Mesendoderm (in vitro differentiated cells): ENCODE data around the gene EHD3.
A peak's percentile ranks its signal among the peaks of the same experiment; 100 is the strongest.

Experiments
- DNase-seq: peaks from one replicate; pipeline ENCODE4 v3.0.0; 2013
- H2AK5ac ChIP-seq: 2 replicates; pipeline ENCODE4 v1.6.1; 2013; ENCODE audit warnings: low read length, inconsistent platforms
- H2BK120ac ChIP-seq: 2 replicates; pipeline ENCODE4 v1.6.1; 2013; ENCODE audit warnings: low read depth, mild to moderate bottlenecking, low read length, moderate library complexity, mixed read lengths
- H2BK15ac ChIP-seq: replicated peaks from 2 replicates; pipeline ENCODE4 v1.6.1; 2013; ENCODE audit warnings: low read depth, mild to moderate bottlenecking, moderate library complexity
- H2BK5ac ChIP-seq: 2 replicates; pipeline ENCODE4 v1.6.1; 2013; ENCODE audit warnings: low read length, inconsistent platforms
- H3K18ac ChIP-seq: 2 replicates; pipeline ENCODE4 v1.6.1; 2013; ENCODE audit warnings: mild to moderate bottlenecking, low read length, mixed read lengths
- H3K23ac ChIP-seq: one replicate; pipeline ENCODE4 v1.6.1; 2013; ENCODE audit warnings: low read length
- H3K27ac ChIP-seq: 2 replicates; pipeline ENCODE4 v1.5.1; 2013; ENCODE audit warnings: low read depth, mild to moderate bottlenecking, inconsistent platforms, low read length, moderate library complexity
- H3K27me3 ChIP-seq: 2 replicates; pipeline ENCODE4 v1.6.1; 2013; ENCODE audit warnings: low read length, control low read depth, mild to moderate bottlenecking, inconsistent platforms; ENCODE audit not compliant: insufficient read depth, poor library complexity
- H3K36me3 ChIP-seq: 2 replicates; pipeline ENCODE4 v1.6.1; 2013; ENCODE audit warnings: low read length, inconsistent platforms; ENCODE audit not compliant: control insufficient read depth, insufficient read depth
- H3K4ac ChIP-seq: one replicate; pipeline ENCODE4 v1.6.1; 2013; ENCODE audit warnings: low read depth, mild to moderate bottlenecking, low read length, moderate library complexity
- H3K4me1 ChIP-seq: 2 replicates; pipeline ENCODE4 v1.6.1; 2013; ENCODE audit warnings: low read depth, low read length, inconsistent platforms; ENCODE audit not compliant: control insufficient read depth
- H3K4me2 ChIP-seq: 2 replicates; pipeline ENCODE4 v1.6.1; 2013; ENCODE audit warnings: low read length
- H3K4me3 ChIP-seq: 2 replicates; pipeline ENCODE4 v1.5.1; 2013; ENCODE audit warnings: mild to moderate bottlenecking, low read length
- H3K56ac ChIP-seq: one replicate; pipeline ENCODE4 v1.6.1; 2013; ENCODE audit warnings: low read length
- H3K79me1 ChIP-seq: 2 replicates; pipeline ENCODE4 v1.6.1; 2013; ENCODE audit warnings: low read length, inconsistent platforms
- H3K79me2 ChIP-seq: 2 replicates; pipeline ENCODE4 v1.6.1; 2013; ENCODE audit warnings: mild to moderate bottlenecking, low read length; ENCODE audit not compliant: control insufficient read depth, insufficient read depth
- H3K9ac ChIP-seq: 2 replicates; pipeline ENCODE4 v1.6.1; 2013; ENCODE audit warnings: low read length, inconsistent platforms
- H4K5ac ChIP-seq: one replicate; pipeline ENCODE4 v1.6.1; 2013; ENCODE audit warnings: low read length
- H4K8ac ChIP-seq: one replicate; pipeline ENCODE4 v1.6.1; 2013; ENCODE audit warnings: low read depth, mild to moderate bottlenecking, control low read depth, low read length, moderate library complexity
- WGBS: extraction: QIAGEN DNeasy Blood & Tissue Kit; methylation state at CpG from one replicate; pipeline ENCODE4 v1.1.7; 2013; ENCODE audit warnings: low lambda C conversion rate, missing lambda C conversion rate; ENCODE audit not compliant: insufficient coverage; ENCODE audit errors: extremely low coverage; 5-methylcytosine and 5-hydroxymethylcytosine counted together

EHD3 gene

GRCh38 chr2:31204783-31205182 is 29.2 kb upstream of the EHD3 start:
- Histone ChIP-seq H2BK120ac (no peak overlapping the region), H3K56ac (no peak overlapping the region), H3K4ac (no peak overlapping the region), H3K23ac (no peak overlapping the region), H3K27me3 (no peaks in the 10 kb centered on the region), H2BK15ac (no peak overlapping the region), H3K9ac (no peak overlapping the region), H3K4me1 (peaks cover 13% of the 10 kb centered on the region), H2AK5ac (no peak overlapping the region), H3K4me3 (no peak overlapping the region), H4K8ac (no peak overlapping the region), H2BK5ac (no peak overlapping the region), H3K27ac (no peak overlapping the region), H3K79me2 (no peaks in the 10 kb centered on the region), H3K79me1 (no peaks in the 10 kb centered on the region), H4K5ac (no peak overlapping the region), H3K4me2 (no peak overlapping the region), H3K36me3 (no peaks in the 10 kb centered on the region), H3K18ac (no peak overlapping the region)
- WGBS: no CpG with 5 or more reads among the region's 6 CpGs
- DNase-seq: no peak

DNA sequence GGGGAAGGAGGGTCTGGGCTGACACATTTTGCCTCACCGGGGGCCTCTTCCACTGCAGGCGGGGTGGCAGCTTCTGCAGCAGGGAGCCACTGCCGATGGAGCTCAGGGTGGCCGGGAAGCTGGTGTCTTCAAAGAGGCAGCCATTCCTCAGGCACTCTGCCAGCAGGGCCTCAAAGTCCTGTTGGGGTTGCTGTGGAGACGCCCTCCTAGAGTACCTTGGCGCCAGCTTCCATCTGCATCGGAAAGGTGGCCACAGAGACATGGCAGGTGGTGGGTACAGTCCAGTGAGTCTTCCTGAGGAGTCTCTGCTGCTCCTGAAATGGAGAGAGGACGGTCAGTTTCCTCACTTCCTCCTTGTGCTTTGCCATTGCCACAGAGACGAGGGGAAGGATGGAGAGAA is 28.8 kb upstream of the EHD3 start:
- Histone ChIP-seq H2BK120ac (no peak overlapping the region), H4K5ac (no peak overlapping the region), H2AK5ac (no peak overlapping the region), H3K18ac (no peak overlapping the region), H3K79me2 (no peaks in the 10 kb centered on the region), H3K9ac (no peak overlapping the region), H2BK5ac (peak overlapping the region; percentile 13), H3K56ac (peak overlapping the region; percentile 35), H3K27me3 (no peaks in the 10 kb centered on the region), H4K8ac (no peak overlapping the region), H3K27ac (no peak overlapping the region), H3K23ac (no peak overlapping the region), H3K36me3 (no peaks in the 10 kb centered on the region), H3K4me1 (peaks cover 13% of the 10 kb centered on the region), H3K4me2 (no peak overlapping the region), H3K4me3 (no peak overlapping the region), H2BK15ac (no peak overlapping the region), H3K79me1 (no peaks in the 10 kb centered on the region), H3K4ac (no peak overlapping the region)
- no CpG with 5 or more reads among the region's 9 CpGs for WGBS
- no peak for DNase-seq

DNA sequence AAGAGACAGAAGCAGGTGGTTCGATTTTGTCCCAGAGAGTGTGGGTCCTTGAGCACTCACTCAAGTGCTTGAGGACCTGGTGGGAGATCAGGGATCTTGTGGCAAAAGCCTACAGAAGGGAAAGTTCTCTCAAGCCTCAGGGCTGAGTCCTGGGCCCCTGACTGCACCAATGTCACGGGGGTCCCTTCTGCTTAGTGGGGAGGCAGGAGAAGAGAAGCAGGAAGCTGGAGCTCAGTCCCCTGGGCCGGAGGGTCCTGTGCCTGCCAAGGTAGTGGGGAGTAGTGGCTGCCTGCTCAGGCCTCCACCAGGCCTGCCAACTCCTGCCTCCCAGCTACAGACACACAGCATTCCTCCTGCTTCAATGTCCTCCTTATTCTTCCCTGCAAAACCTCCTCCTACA is 28.3 kb upstream of the EHD3 start:
- Histone ChIP-seq H2BK15ac (no peak overlapping the region), H3K9ac (no peak overlapping the region), H2BK120ac (no peak overlapping the region), H4K5ac (no peak overlapping the region), H3K4ac (no peak overlapping the region), H3K27me3 (no peaks in the 10 kb centered on the region), H3K79me2 (no peaks in the 10 kb centered on the region), H3K4me1 (peaks cover 13% of the 10 kb centered on the region), H3K4me3 (no peak overlapping the region), H3K56ac (peak overlapping the region; percentile 35), H3K79me1 (no peaks in the 10 kb centered on the region), H3K36me3 (no peaks in the 10 kb centered on the region), H3K18ac (no peak overlapping the region), H4K8ac (no peak overlapping the region), H3K23ac (no peak overlapping the region), H2BK5ac (peak overlapping the region; percentile 13), H2AK5ac (no peak overlapping the region), H3K4me2 (no peak overlapping the region), H3K27ac (no peak overlapping the region)
- DNase-seq: no peak
- no CpG with 5 or more reads among the region's 3 CpGs for WGBS

DNA sequence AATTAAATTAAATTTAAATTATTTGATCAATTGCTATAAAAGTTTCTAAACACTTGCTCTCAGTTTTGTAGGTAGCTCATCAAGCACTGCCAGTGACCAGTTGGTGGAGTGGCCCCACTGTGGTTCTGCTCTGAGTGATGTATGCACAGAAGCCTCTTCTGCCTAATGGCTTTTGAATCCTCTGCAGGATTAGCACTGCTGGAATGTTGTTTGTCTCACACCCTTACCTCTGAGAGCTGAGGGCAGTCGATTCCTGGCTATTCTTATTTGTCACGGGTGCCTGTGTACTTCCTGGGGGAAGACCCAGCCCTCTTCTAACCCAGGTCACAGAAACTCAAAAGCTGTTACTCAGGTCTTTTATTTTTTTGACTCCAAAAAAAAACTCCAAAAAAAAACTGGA is 26.2 kb upstream of the EHD3 start:
- peak overlapping the region; percentile 59 for H3K27ac ChIP-seq
- no peak overlapping the region for H3K9ac ChIP-seq
- H3K79me2 ChIP-seq: no peaks in the 10 kb centered on the region
- H3K27me3 ChIP-seq: no peaks in the 10 kb centered on the region
- no peak overlapping the region for H2BK5ac ChIP-seq
- H3K4me3 ChIP-seq: no peak overlapping the region
- no peak overlapping the region for H3K23ac ChIP-seq
- no CpG with 5 or more reads among the region's 2 CpGs for WGBS
- H3K79me1 ChIP-seq: no peaks in the 10 kb centered on the region
- peaks cover 13% of the 10 kb centered on the region for H3K4me1 ChIP-seq
- DNase-seq: peak; percentile 97
- no peak overlapping the region for H3K56ac ChIP-seq
- H2BK120ac ChIP-seq: peak overlapping the region; percentile 97
- H4K8ac ChIP-seq: no peak overlapping the region
- H2BK15ac ChIP-seq: no peak overlapping the region
- no peak overlapping the region for H3K4ac ChIP-seq
- no peak overlapping the region for H4K5ac ChIP-seq
- no peaks in the 10 kb centered on the region for H3K36me3 ChIP-seq
- no peak overlapping the region for H2AK5ac ChIP-seq
- peak overlapping the region; percentile 96 for H3K18ac ChIP-seq
- H3K4me2 ChIP-seq: no peak overlapping the region

DNA sequence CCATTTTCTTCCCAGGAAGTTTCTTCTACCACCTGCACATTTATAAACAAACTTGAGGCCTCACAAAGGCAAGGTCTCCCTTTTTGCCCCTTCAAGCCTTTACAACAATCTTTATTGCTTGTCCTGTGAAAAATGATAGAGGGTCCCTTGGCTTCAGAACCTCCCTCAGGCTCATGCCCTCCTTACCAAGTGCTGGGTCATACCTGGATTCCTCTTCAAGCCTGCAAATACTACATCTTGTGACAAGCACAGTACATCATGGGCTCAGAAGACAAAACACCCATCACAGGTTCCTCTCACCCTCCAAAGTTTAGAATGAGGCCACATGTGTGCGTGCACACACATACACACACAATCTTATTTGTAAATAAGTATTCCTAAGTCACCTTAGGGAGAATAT is 25.7 kb upstream of the EHD3 start:
- Histone ChIP-seq H3K23ac (no peak overlapping the region), H3K4me3 (no peak overlapping the region), H3K27ac (peak overlapping the region; percentile 59)

More for the DNA sequence above, 25.7 kb upstream of the EHD3 start:
- H2AK5ac ChIP-seq: peak overlapping the region; percentile 66
- peak overlapping the region; percentile 82 for H3K4ac ChIP-seq
- peak overlapping the region; percentile 97 for H2BK120ac ChIP-seq
- peak overlapping the region; percentile 89 for H2BK5ac ChIP-seq
- H3K36me3 ChIP-seq: no peaks in the 10 kb centered on the region
- H3K56ac ChIP-seq: peak overlapping the region; percentile 71
- peak overlapping the region; percentile 0 for H3K9ac ChIP-seq
- H3K4me1 ChIP-seq: peaks cover 15% of the 10 kb centered on the region
- H3K4me2 ChIP-seq: no peak overlapping the region
- no peak overlapping the region for H4K5ac ChIP-seq
- H3K79me2 ChIP-seq: no peaks in the 10 kb centered on the region
- H3K79me1 ChIP-seq: no peaks in the 10 kb centered on the region
- DNase-seq: no peak
- WGBS: no CpG with 5 or more reads among the region's 1 CpG
- no peak overlapping the region for H4K8ac ChIP-seq
- peak overlapping the region; percentile 96 for H3K18ac ChIP-seq
- H3K27me3 ChIP-seq: no peaks in the 10 kb centered on the region
- H2BK15ac ChIP-seq: peak overlapping the region; percentile 97
